Neural progenitor cell (in vitro differentiated cells): Measurements from ENCODE around the gene PTGES2.

Experiments used
- EZH2 ChIP-seq: fragments of 200-600 bp; sonication (generic); IDR thresholded peaks from 2 replicates; pipeline ENCODE4 v1.6.1; 2017; ENCODE audit warnings: antibody characterized with exemption, mild to moderate bottlenecking, moderate library complexity
- EZH2phosphoT487 ChIP-seq: fragments of 200-600 bp; sonication (generic); IDR thresholded peaks from 2 replicates; pipeline ENCODE4 v1.6.1; 2017; ENCODE audit warnings: antibody characterized with exemption
- TF ChIP-seq, protein P1 (sequence below): fragments of 200-600 bp; sonication (generic); IDR thresholded peaks from 2 replicates; pipeline ENCODE4 v1.5.1; 2017; ENCODE audit warnings: antibody characterized with exemption, mild to moderate bottlenecking

DNA sequence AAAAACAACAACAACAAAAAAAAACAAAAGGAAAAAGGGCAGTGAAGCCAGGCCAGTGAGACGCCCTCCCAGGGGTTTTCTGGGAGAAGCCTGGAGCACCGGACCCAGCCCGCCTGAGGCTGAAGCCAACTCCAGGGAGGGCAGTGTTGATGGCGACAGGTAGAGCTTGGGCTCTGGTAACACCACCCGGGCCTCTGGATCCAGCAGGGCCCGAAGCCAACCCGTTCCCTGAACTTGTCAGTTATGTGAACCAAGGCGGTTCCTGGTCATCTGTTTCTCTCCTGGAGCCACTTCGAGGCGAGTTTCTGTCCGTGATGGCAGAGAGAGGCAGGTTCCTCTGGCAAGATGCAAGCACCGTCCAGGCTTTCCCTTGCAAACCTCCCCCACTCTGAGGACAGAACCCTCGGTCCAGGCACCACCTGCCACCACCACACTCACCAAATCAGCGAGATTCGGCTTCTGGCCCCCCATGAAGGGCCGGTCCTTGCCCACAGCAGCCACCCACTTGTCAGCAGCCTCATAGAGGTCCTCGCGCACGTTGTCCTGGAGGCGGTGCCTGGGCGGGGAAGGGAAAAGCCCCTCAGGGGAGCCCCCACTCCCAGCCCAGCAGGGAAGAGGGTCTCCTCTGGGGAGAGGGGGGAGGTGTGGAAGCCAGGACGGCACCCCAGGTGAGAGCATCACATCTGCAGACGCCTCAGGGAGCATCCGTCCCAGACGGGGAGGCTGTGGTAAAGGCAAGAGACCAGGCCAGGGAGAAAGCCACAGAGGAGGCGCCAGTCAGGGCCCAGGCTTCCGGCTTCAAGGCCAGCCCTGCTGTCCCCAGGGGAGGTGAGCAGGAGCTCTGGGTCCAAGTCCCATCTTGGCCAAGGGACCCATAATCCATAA is 5.4 kb downstream of the PTGES2 start:
- TF ChIP-seq, protein P1, sequence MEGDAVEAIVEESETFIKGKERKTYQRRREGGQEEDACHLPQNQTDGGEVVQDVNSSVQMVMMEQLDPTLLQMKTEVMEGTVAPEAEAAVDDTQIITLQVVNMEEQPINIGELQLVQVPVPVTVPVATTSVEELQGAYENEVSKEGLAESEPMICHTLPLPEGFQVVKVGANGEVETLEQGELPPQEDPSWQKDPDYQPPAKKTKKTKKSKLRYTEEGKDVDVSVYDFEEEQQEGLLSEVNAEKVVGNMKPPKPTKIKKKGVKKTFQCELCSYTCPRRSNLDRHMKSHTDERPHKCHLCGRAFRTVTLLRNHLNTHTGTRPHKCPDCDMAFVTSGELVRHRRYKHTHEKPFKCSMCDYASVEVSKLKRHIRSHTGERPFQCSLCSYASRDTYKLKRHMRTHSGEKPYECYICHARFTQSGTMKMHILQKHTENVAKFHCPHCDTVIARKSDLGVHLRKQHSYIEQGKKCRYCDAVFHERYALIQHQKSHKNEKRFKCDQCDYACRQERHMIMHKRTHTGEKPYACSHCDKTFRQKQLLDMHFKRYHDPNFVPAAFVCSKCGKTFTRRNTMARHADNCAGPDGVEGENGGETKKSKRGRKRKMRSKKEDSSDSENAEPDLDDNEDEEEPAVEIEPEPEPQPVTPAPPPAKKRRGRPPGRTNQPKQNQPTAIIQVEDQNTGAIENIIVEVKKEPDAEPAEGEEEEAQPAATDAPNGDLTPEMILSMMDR = no peak
- no peak for TF ChIP-seq EZH2
- TF ChIP-seq EZH2phosphoT487 = no peak
